Chondrocyte (in vitro differentiated cells): ENCODE results near the gene YY1AP1. TPM values are rescaled to one million over a fixed set of nuclear protein-coding genes. Genes with fewer than 3 reads are reported as not detected.

Experiments used
- DNase-seq: peaks from one replicate; pipeline ENCODE4 v3.0.0; 2021; ENCODE audit warnings: mixed read lengths, low spot score
- H3K27ac Mint-ChIP-seq: one replicate; pipeline ENCODE4 v1.8.0; 2021; ENCODE audit warnings: mild to moderate bottlenecking, moderate library complexity, mixed read lengths; ENCODE audit not compliant: unreplicated experiment
- H3K27me3 Mint-ChIP-seq: 2 replicates; pipeline ENCODE4 v1.8.0; 2021; ENCODE audit warnings: low read depth, mixed read lengths
- H3K36me3 Mint-ChIP-seq: 2 replicates; pipeline ENCODE4 v1.8.0; 2021; ENCODE audit warnings: low read depth, mixed read lengths
- H3K4me1 Mint-ChIP-seq: 2 replicates; pipeline ENCODE4 v1.8.0; 2021; ENCODE audit warnings: low read depth, mild to moderate bottlenecking, mixed read lengths
- H3K4me3 Mint-ChIP-seq: one replicate; pipeline ENCODE4 v1.8.0; 2021; ENCODE audit warnings: mild to moderate bottlenecking, moderate library complexity, mixed read lengths; ENCODE audit not compliant: unreplicated experiment
- H3K9me3 Mint-ChIP-seq: 2 replicates; pipeline ENCODE4 v1.8.0; 2021; ENCODE audit warnings: low read depth, mixed read lengths
- CTCF ChIP-seq: fragments of 200-600 bp; sonication (generic); IDR thresholded peaks from 2 replicates; pipeline ENCODE4 v1.5.0; 2021; ENCODE audit warnings: antibody characterized with exemption, mild to moderate bottlenecking, moderate library complexity
- total RNA-seq: library from RNA; stranded (reverse); gene quantifications from 3 replicates; pipeline ENCODE4 v1.2.1, GENCODE V29; 2021

Gene YY1AP1
- total RNA-seq, 1 donor from 2014 or later = 41.9 TPM

- H3K36me3 Mint-ChIP-seq = no peaks in the 10 kb centered on the region
- no peak overlapping the region for H3K4me3 Mint-ChIP-seq
- no peaks in the 10 kb centered on the region for H3K9me3 Mint-ChIP-seq
- no peak for TF ChIP-seq CTCF
- DNase-seq = no peak
- no peaks in the 10 kb centered on the region for H3K27me3 Mint-ChIP-seq
- peaks cover 15% of the 10 kb centered on the region for H3K4me1 Mint-ChIP-seq
- H3K27ac Mint-ChIP-seq = no peak overlapping the region
These were observed 35.6 kb downstream of the YY1AP1 start for GRCh38 chr1:155652951-155653350.

- Mint-ChIP-seq H3K4me3 (no peak overlapping the region), H3K4me1 (peaks cover 15% of the 10 kb centered on the region)
These were observed 36.5 kb downstream of the YY1AP1 start for GRCh38 chr1:155651861-155652661.

GRCh38 chr1:155650231-155650757, 38.3 kb downstream of the YY1AP1 start:
- H3K27me3 Mint-ChIP-seq = no peaks in the 10 kb centered on the region
- H3K9me3 Mint-ChIP-seq = no peaks in the 10 kb centered on the region
- no peak for DNase-seq
- no peaks in the 10 kb centered on the region for H3K36me3 Mint-ChIP-seq
- no peak for TF ChIP-seq CTCF
- peaks cover 24% of the 10 kb centered on the region for H3K4me1 Mint-ChIP-seq
- no peak overlapping the region for H3K4me3 Mint-ChIP-seq
- H3K27ac Mint-ChIP-seq = no peak overlapping the region

More at GRCh38 chr1:155651861-155652661, 36.5 kb downstream of the YY1AP1 start:
- DNase-seq = no peak
- peak overlapping the region; percentile 29 for H3K27ac Mint-ChIP-seq
- H3K27me3 Mint-ChIP-seq = no peaks in the 10 kb centered on the region
- H3K36me3 Mint-ChIP-seq = no peaks in the 10 kb centered on the region
- no peaks in the 10 kb centered on the region for H3K9me3 Mint-ChIP-seq
- no peak for TF ChIP-seq CTCF

GRCh38 chr1:155649676-155650075, 38.9 kb downstream of the YY1AP1 start:
- no peak for TF ChIP-seq CTCF
- H3K27me3 Mint-ChIP-seq = no peaks in the 10 kb centered on the region
- H3K36me3 Mint-ChIP-seq = no peaks in the 10 kb centered on the region
- DNase-seq = no peak
- H3K9me3 Mint-ChIP-seq = no peaks in the 10 kb centered on the region
- peaks cover 24% of the 10 kb centered on the region for H3K4me1 Mint-ChIP-seq
- no peak overlapping the region for H3K4me3 Mint-ChIP-seq
- no peak overlapping the region for H3K27ac Mint-ChIP-seq

- H3K36me3 Mint-ChIP-seq = no peaks in the 10 kb centered on the region
- DNase-seq = no peak
- H3K4me1 Mint-ChIP-seq = peaks cover 24% of the 10 kb centered on the region
- H3K27me3 Mint-ChIP-seq = no peaks in the 10 kb centered on the region
- peak; percentile 80 for TF ChIP-seq CTCF
- peak overlapping the region; percentile 52 for H3K4me3 Mint-ChIP-seq
- H3K9me3 Mint-ChIP-seq = peaks cover 4% of the 10 kb centered on the region
- peak overlapping the region; percentile 83 for H3K27ac Mint-ChIP-seq
These were observed 40.1 kb downstream of the YY1AP1 start for GRCh38 chr1:155648207-155649147.
